ENCODE data around the gene CCR2.
A peak's percentile ranks its signal among the peaks of the same experiment; 100 is the strongest.
"Not testable (repeated sequence)": the region's sequence is repeated elsewhere in the genome, so short reads cannot be mapped to it uniquely, and the experiment has no call there.

CCR2 gene

DNA sequence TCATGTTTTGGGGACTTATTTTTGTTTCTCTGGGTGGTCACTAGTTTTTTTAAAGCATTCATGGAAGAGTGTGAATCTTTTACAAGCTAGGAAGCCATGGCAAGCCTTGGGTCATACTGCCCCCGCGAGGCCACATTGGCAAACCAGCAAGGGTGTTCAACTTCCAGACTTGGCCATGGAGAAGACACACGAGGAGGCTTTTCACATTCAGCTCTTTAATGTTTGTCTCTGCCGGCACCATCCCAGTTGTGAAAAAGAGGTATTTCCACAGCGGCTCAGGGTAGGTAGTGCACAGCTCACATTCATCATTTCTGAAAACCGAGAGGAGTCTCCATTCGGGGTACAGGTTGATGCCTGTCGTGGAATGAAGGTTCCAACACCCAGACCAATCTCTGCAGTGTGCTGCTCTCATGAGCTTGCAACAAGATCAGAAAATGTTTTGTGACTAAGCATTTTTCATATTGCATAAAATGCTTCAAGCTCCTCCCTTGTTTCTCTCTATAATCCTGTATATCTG is 24.6 kb downstream of the CCR2 start:
- Histone ChIP-seq H3K9ac (ENCODE audit: insufficient read length) (no peak overlapping the region), H3K36me3 (ENCODE audit: insufficient read depth, low read length) (no peaks in the 10 kb centered on the region), H3K9me3 (ENCODE audit: low read depth, low read length) (no peaks in the 10 kb centered on the region), H3K4me3 (no peak overlapping the region), H3K27ac (no peak overlapping the region)
- peak; percentile 1 for DNase-seq (ENCODE audit: low read depth, low spot score)
- TF ChIP-seq EZH2 (IDR thresholded peaks at IDR 0.05) (no peak), POLR2AphosphoS5 (IDR thresholded peaks at IDR 0.05; ENCODE audit: borderline replicate concordance, low read depth, low read length) (no peak), FOXP2 (optimal IDR thresholded peaks at IDR 0.05; ENCODE audit: control extremely low read depth, extremely low read length, insufficient read depth) (no peak)

DNA sequence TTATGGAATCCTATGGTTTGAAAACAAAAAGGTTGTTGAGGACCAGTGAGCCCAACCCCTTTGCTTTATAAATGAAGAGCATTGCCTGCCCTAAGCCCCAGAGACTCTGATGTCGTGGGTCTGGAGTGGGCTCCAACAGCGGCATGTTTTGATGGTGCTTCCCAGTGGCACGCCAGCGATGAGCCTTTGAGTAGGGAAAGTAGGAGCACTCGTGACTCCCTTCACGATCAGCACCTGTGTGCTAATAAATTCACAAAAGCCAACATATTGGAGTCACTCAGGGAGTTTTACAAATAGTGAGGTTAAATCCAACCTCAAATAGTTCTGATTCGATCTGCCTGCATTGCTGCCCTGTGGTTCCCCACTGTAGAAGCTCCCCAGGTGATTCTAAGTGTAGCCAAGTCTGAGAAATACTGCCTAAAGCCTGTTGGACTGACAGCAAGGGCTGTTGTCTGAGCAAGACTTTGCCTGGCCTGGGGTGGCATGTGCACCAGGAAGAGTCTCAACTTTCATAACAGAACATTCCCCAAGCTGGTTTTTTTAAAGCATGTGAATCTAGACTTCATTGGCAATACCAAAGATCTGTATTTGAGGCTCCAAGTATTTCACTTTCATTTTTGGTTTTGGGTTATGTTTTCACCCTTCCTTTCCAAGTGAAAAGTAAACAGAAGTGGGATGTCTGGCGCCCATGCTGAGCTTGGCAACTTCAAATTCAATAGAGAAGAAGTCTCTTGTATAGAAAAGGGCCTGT is 26.7 kb downstream of the CCR2 start:
- DNase-seq (ENCODE audit: low read depth, low spot score) = no peak

DNA sequence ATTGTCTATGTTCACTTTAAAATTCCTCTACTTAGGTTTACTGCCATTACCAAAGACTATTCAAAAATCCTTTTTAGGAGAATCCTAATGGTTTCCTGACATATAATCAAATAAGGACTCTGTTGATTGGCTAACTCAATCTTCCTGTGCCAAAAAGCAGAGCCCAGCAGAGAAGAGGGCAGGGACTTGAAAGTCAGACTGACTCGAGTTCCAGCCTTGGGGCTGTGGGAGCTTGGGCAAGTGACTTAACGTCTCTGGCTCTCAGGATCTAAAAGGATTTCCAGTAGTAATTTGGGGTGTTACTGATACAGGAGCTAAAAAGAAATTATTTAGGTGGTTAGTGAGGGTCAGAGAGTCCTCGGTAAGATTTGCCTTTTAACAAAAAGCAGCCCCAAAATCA is 27.7 kb downstream of the CCR2 start:
- no peak for TF ChIP-seq POLR2AphosphoS5 (IDR thresholded peaks at IDR 0.05; ENCODE audit: borderline replicate concordance, low read depth, low read length)
- TF ChIP-seq EZH2 (IDR thresholded peaks at IDR 0.05) = no peak
- no peak for TF ChIP-seq FOXP2 (optimal IDR thresholded peaks at IDR 0.05; ENCODE audit: control extremely low read depth, extremely low read length, insufficient read depth)
- Histone ChIP-seq H3K9me3 (ENCODE audit: low read depth, low read length) (no peaks in the 10 kb centered on the region), H3K27ac (no peak overlapping the region), H3K9ac (ENCODE audit: insufficient read length) (no peak overlapping the region), H3K36me3 (ENCODE audit: insufficient read depth, low read length) (no peaks in the 10 kb centered on the region), H3K4me3 (no peak overlapping the region)
- no peak for DNase-seq (ENCODE audit: low read depth, low spot score)

More for the DNA sequence above, 26.7 kb downstream of the CCR2 start:
- H3K9me3 ChIP-seq (ENCODE audit: low read depth, low read length) = no peaks in the 10 kb centered on the region
- no peak overlapping the region for H3K4me3 ChIP-seq
- no peak overlapping the region for H3K9ac ChIP-seq (ENCODE audit: insufficient read length)
- TF ChIP-seq EZH2 (IDR thresholded peaks at IDR 0.05) (no peak), FOXP2 (optimal IDR thresholded peaks at IDR 0.05; ENCODE audit: control extremely low read depth, extremely low read length, insufficient read depth) (no peak), POLR2AphosphoS5 (IDR thresholded peaks at IDR 0.05; ENCODE audit: borderline replicate concordance, low read depth, low read length) (no peak)
- no peak overlapping the region for H3K27ac ChIP-seq
- H3K36me3 ChIP-seq (ENCODE audit: insufficient read depth, low read length) = no peaks in the 10 kb centered on the region

- TF ChIP-seq POLR2AphosphoS5 (IDR thresholded peaks at IDR 0.05; ENCODE audit: borderline replicate concordance, low read depth, low read length) (no peak), FOXP2 (optimal IDR thresholded peaks at IDR 0.05; ENCODE audit: control extremely low read depth, extremely low read length, insufficient read depth) (no peak), EZH2 (IDR thresholded peaks at IDR 0.05) (no peak)
- Histone ChIP-seq H3K27ac (no peak overlapping the region), H3K9me3 (ENCODE audit: low read depth, low read length) (no peaks in the 10 kb centered on the region), H3K9ac (ENCODE audit: insufficient read length) (no peak overlapping the region), H3K4me3 (no peak overlapping the region), H3K36me3 (ENCODE audit: insufficient read depth, low read length) (no peaks in the 10 kb centered on the region)
- no peak for DNase-seq (ENCODE audit: low read depth, low spot score)
These were observed 29.5 kb downstream of the CCR2 start for GRCh38 chr3:46383211-46383950.

DNA sequence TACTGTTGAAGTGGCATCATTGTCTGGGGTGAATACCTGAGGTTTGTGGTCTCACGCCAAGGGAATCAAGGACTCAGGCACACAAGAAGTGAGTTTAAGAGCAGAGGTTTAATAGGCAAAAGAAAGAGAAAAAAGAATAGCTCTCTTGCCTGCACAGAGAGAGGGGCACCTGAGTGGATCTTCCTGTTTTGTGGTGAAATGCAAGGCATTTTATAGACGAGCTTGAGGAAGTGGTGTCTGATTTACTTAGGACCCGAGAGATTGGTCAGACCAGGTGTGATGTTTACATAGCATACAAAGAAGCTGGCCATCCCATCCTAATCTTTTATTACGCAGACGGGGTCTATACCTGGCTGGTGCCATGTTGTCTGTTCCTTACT is 30.0 kb downstream of the CCR2 start:
- H3K27ac ChIP-seq = no peak overlapping the region
- no peak overlapping the region for H3K9ac ChIP-seq (ENCODE audit: insufficient read length)
- TF ChIP-seq POLR2AphosphoS5 (IDR thresholded peaks at IDR 0.05; ENCODE audit: borderline replicate concordance, low read depth, low read length) (no peak), FOXP2 (optimal IDR thresholded peaks at IDR 0.05; ENCODE audit: control extremely low read depth, extremely low read length, insufficient read depth) (no peak), EZH2 (IDR thresholded peaks at IDR 0.05) (no peak)
- H3K4me3 ChIP-seq = no peak overlapping the region
- no peak for DNase-seq (ENCODE audit: low read depth, low spot score)
- H3K9me3 ChIP-seq (ENCODE audit: low read depth, low read length) = no peaks in the 10 kb centered on the region
- no peaks in the 10 kb centered on the region for H3K36me3 ChIP-seq (ENCODE audit: insufficient read depth, low read length)

DNA sequence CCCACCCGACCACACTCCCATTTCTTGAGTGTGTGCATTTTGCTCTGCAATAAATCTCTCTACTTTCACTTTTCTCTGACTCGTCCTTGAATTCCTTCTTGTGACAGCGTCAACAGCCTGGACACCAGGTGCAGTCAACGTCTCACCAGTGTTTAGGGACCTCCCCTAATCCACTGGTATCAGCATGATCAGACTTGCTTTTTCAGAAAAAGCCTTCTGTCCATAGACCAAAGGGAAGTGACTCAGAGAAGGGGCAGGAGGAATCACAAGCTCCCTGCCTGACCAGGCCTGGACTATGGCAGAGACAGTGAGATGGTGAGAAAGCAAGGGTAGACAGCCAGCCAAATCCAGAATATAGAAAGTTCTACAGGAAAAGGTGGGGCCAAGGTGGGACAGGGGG is 32.3 kb downstream of the CCR2 start:
- H3K36me3 ChIP-seq (ENCODE audit: insufficient read depth, low read length) = no peaks in the 10 kb centered on the region
- DNase-seq (ENCODE audit: low read depth, low spot score) = no peak
- no peak overlapping the region for H3K4me3 ChIP-seq
- no peak overlapping the region for H3K9ac ChIP-seq (ENCODE audit: insufficient read length)
- H3K27ac ChIP-seq = no peak overlapping the region
- TF ChIP-seq FOXP2 (optimal IDR thresholded peaks at IDR 0.05; ENCODE audit: control extremely low read depth, extremely low read length, insufficient read depth) (no peak), EZH2 (IDR thresholded peaks at IDR 0.05) (no peak), POLR2AphosphoS5 (IDR thresholded peaks at IDR 0.05; ENCODE audit: borderline replicate concordance, low read depth, low read length) (no peak)
- H3K9me3 ChIP-seq (ENCODE audit: low read depth, low read length) = no peaks in the 10 kb centered on the region

- H3K9ac ChIP-seq (ENCODE audit: insufficient read length); H3K27ac ChIP-seq: not testable (repeated sequence)
These were observed 34.9 kb downstream of the CCR2 start for GRCh38 chr3:46388847-46389246.

GRCh38 chr3:46389306-46389705 is 35.4 kb downstream of the CCR2 start:
- Histone ChIP-seq H3K27ac (no peak overlapping the region), H3K4me3 (no peak overlapping the region), H3K9me3 (ENCODE audit: low read depth, low read length) (no peaks in the 10 kb centered on the region), H3K36me3 (ENCODE audit: insufficient read depth, low read length) (no peaks in the 10 kb centered on the region), H3K9ac (ENCODE audit: insufficient read length) (no peak overlapping the region)
- TF ChIP-seq FOXP2 (optimal IDR thresholded peaks at IDR 0.05; ENCODE audit: control extremely low read depth, extremely low read length, insufficient read depth) (no peak), POLR2AphosphoS5 (IDR thresholded peaks at IDR 0.05; ENCODE audit: borderline replicate concordance, low read depth, low read length) (no peak), EZH2 (IDR thresholded peaks at IDR 0.05) (no peak)
- DNase-seq (ENCODE audit: low read depth, low spot score) = no peak

More at GRCh38 chr3:46388847-46389246, 34.9 kb downstream of the CCR2 start:
- H3K4me3 ChIP-seq; DNase-seq (ENCODE audit: low read depth, low spot score); H3K9me3 ChIP-seq (ENCODE audit: low read depth, low read length); H3K36me3 ChIP-seq (ENCODE audit: insufficient read depth, low read length): not testable (repeated sequence)

- not testable (repeated sequence) for H3K27ac ChIP-seq; H3K9me3 ChIP-seq (ENCODE audit: low read depth, low read length); H3K9ac ChIP-seq (ENCODE audit: insufficient read length); DNase-seq (ENCODE audit: low read depth, low spot score); H3K4me3 ChIP-seq; H3K36me3 ChIP-seq (ENCODE audit: insufficient read depth, low read length)
These were observed 37.6 kb downstream of the CCR2 start for GRCh38 chr3:46391526-46391925.

Measured in SK-N-MC (cell line).